Epithelial cell of esophagus (primary cell): ENCODE measurements around the gene MAPK7.

Source experiments
- DNase-seq: peaks from one replicate; pipeline ENCODE4 v3.0.0; 2010; ENCODE audit warnings: low read depth
- H3K4me3 ChIP-seq: 2 replicates; pipeline ENCODE4 v1.5.1; 2011; ENCODE audit warnings: mild to moderate bottlenecking, low read length, control low read depth
- CTCF ChIP-seq: IDR thresholded peaks from 2 replicates; pipeline ENCODE4 v1.5.1; 2011; ENCODE audit warnings: low read depth, mild to moderate bottlenecking, low read length, control low read depth, inconsistent platforms; ENCODE audit not compliant: insufficient read depth; ENCODE audit errors: missing control alignments

The MAPK7 gene

GRCh38 chr17:19385521-19385983 lies 7.3 kb downstream of the MAPK7 start:
- H3K4me3 ChIP-seq = no peak overlapping the region
- no peak for TF ChIP-seq CTCF
- no peak for DNase-seq

GRCh38 chr17:19386051-19386929 lies 8.0 kb downstream of the MAPK7 start:
- no peak for TF ChIP-seq CTCF
- peak; percentile 95 for DNase-seq
- no peak overlapping the region for H3K4me3 ChIP-seq

DNA sequence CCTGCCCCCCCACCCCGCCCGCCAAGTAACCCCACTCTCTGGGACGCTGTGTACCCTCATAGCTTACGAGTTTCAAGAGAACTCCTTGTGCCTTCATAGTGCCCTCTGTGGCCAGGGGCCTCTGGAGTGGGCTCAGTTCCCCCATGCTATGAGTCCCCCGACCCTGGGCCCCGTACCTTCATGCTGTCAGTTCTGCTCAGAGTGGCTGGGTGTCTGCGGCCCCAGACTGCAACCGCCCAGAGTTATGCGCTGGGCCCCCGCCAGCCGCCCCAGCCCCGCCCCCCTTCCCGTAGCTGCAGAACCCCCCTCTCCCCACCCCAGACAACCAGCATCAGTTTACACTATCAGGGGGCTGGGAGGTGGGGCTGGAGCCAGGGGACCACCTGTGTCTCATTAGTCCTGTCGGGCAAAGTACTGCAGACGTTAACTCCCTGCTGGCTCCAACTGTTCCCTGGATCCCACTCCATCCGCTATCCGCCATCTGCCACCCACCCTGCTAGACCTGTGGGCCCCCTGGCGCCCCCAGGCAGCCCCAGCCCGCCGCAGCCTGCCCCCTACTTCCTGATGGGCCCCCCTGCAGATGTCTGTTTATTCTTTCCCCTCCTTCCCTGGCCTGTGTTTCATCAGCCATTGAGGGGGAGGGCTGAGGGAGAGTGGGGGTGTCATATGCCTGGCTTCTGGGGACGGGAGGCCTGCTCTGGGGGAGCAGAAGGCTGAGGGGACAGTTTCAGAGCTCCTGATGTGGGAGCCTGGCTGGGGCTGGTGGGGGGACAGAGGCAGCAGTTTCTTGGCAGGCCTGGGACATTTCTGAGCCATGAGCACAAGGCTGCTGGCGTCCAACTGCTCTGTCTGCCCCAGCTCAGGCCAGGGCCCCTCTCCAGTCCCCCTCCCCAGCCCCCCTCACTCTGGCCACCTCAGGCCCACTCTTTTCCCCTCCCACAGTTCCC lies 8.9 kb downstream of the MAPK7 start, which contains the start of gene MFAP4:
Gene MFAP4 (minus strand): TSS at position 217 of the 947 bp plus-strand sequence. CDS start 35 bp downstream, at position 182.
- H3K4me3 ChIP-seq = no peak within 1 kb of the TSS
- no peak for TF ChIP-seq CTCF
- DNase-seq = no peak

GRCh38 chr17:19387921-19388521 lies 9.7 kb downstream of the MAPK7 start:
- no peak overlapping the region for H3K4me3 ChIP-seq
- DNase-seq = peak; percentile 41
- no peak for TF ChIP-seq CTCF

- H3K4me3 ChIP-seq = no peak overlapping the region
- TF ChIP-seq CTCF = no peak
- DNase-seq = no peak
These were observed 10.8 kb downstream of the MAPK7 start for GRCh38 chr17:19388791-19389785.

DNA sequence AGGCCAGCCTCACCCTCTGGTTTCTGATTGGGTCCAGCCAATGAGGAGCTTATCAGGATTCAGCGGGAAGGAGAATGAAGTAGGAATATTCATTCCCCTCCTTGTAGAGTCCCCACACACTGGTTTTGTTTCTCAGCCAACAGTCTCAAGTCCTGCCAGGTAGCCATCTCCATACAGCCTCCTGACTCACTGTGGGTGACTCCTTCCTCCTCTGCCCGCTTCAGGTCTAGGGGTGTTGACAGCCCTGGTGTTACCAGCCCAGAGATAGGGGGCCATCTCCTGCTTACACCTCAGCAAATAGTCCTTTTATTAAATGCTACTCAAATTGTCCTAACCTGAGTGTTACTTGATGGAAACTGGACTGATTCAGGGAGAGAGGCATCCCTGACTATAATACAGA lies 12.7 kb downstream of the MAPK7 start:
- no peak overlapping the region for H3K4me3 ChIP-seq
- TF ChIP-seq CTCF = no peak
- DNase-seq = peak; percentile 30
